Ovary (tissue), 9 donors: ENCODE data around the gene PKN1. TPM values are rescaled to one million over a fixed set of nuclear protein-coding genes. Genes with fewer than 3 reads are reported as not detected.

Experiments
- DNase-seq, 5 donors: peaks; one replicate each; pipeline ENCODE4 v3.0.0-alpha.2; 2019 to 2020
- H3K27ac ChIP-seq, 2 donors: fragments of 200-600 bp; one replicate each; pipeline versions ENCODE4 v1.5.1 to v1.8.0; 2019 to 2022
- H3K27me3 ChIP-seq: fragments of 200-600 bp; one replicate; pipeline ENCODE4 v1.8.0; 2022
- H3K36me3 ChIP-seq: fragments of 200-600 bp; sonication (generic); one replicate; pipeline ENCODE4 v1.5.1; 2019
- H3K4me1 ChIP-seq: one replicate; pipeline ENCODE4 v1.8.1; 2013; ENCODE audit warnings: mild to moderate bottlenecking, moderate library complexity; ENCODE audit not compliant: insufficient read depth
- H3K4me3 ChIP-seq: fragments of 200-600 bp; sonication (generic); one replicate; pipeline ENCODE4 v1.5.1; 2017
- H3K9me3 ChIP-seq, 2 donors: fragments of 200-600 bp in 1 of 2; sonication (generic) in 1 of 2; one replicate each; pipeline versions ENCODE4 v1.5.1 to v1.8.1; 2013 to 2019; ENCODE audit warnings: mild to moderate bottlenecking in 1 of 2, moderate library complexity in 1 of 2
- CTCF ChIP-seq, 3 donors: fragments of 450-650 bp in 2 of 3; fragments of 200-600 bp in 1 of 3; IDR thresholded peaks; one replicate each; pipeline versions ENCODE4 v1.5.1 to v1.8.0; 2016 to 2022; ENCODE audit warnings: antibody characterized with exemption in 3 of 3, mild to moderate bottlenecking in 1 of 3
- EP300 ChIP-seq: sonication (generic); formaldehyde crosslinking; IDR thresholded peaks from one replicate; pipeline ENCODE4 v1.6.1; 2017; ENCODE audit warnings: antibody characterized with exemption
- POLR2A ChIP-seq: fragments of 450-650 bp; IDR thresholded peaks from one replicate; pipeline ENCODE4 v1.6.1; 2017; ENCODE audit warnings: antibody characterized with exemption, mild to moderate bottlenecking, moderate library complexity
- WGBS, 3 donors: extraction: QIAGEN DNeasy Blood & Tissue Kit in 1 of 3; methylation state at CpG; one replicate each; pipeline versions ENCODE4 v1.1.5 to v1.1.7; 2013 to 2017; 5-methylcytosine and 5-hydroxymethylcytosine counted together
- intact Hi-C, 4 donors: fragments of 100-400 bp; cut with DNase I; formaldehyde crosslinking; loops; one replicate each; pipeline versions ENCODE4 v1.11.0 to v1.15.1; 2022 to 2023
- polyA plus RNA-seq, 2 donors: library from polyadenylated mRNA; stranded (reverse); fragments of 200-250 nt in 1 of 2; fragments of 350-450 nt in 1 of 2; fragmentation: Illumina TruSeq in 1 of 2; extraction: RNeasy Lipid Tissue Mini Kit (QIAGEN cat#74804) in 1 of 2; gene quantifications; one replicate each; pipeline ENCODE4 v1.2.3, GENCODE V29; 2013 to 2014
- total RNA-seq, 7 donors: library from RNA; depleted of rRNA in 2 of 7; stranded (reverse); fragments of >200 nt in 2 of 7; fragmentation: NEBNext Ultra II Directional in 3 of 7; extraction: Animal tissue kit (Norgen Biotek cat#: 25700) in 3 of 7; gene quantifications; one replicate each; pipeline versions ENCODE4 v1.1.0 to v1.2.4, GENCODE V29; 2016 to 2023
- donor health status: DM: no; HTN: no; CAD: no; lungs with moderate emphysema.
- donor health status: DM: no; HTN: no; CAD: no.
- donor health status: Bipolar disorder and iron deficiency.
- donor health status: DM: yes; HTN: yes; CAD: no.
- donor health status: DM: no; HTN: no; CAD: no.
- donor health status: DM: yes; HTN: yes; CAD: no.

The PKN1 gene
- total and polyA plus RNA-seq, 9 donors = 16.6 to 128 (median 68.6) TPM

- intact Hi-C loops = loop anchor here in 2 of 4 donors (5.0 kb wide), 3 partner anchors 46 to 261 kb away; no protein-coding TSS in a partner anchor
- no peak for DNase-seq
- TF ChIP-seq POLR2A (no peak), EP300 (no peak), CTCF (IDR thresholded peaks at IDR 0.05) (no peak)
- H3K36me3 ChIP-seq = no peaks in the 10 kb centered on the region
- peaks cover 6% of the 10 kb centered on the region for H3K4me1 ChIP-seq
- H3K4me3 ChIP-seq = no peak overlapping the region
- no peaks in the 10 kb centered on the region for H3K9me3 ChIP-seq
- H3K27ac ChIP-seq = no peak overlapping the region
- no peaks in the 10 kb centered on the region for H3K27me3 ChIP-seq
- 77 to 80% (median 77%) methylated on average over 19 to 20 of the region's 20 CpGs for WGBS, 3 donors
Measured at GRCh38 chr19:14407605-14408484, 25.3 kb upstream of the PKN1 start.

GRCh38 chr19:14408491-14409145, 24.5 kb upstream of the PKN1 start:
- Histone ChIP-seq H3K27ac (no peak overlapping the region), H3K9me3 (no peaks in the 10 kb centered on the region), H3K27me3 (no peaks in the 10 kb centered on the region), H3K4me1 (peaks cover 6% of the 10 kb centered on the region), H3K4me3 (no peak overlapping the region), H3K36me3 (no peaks in the 10 kb centered on the region)
- intact Hi-C loops = loop anchor here in 2 of 4 donors (5.0 kb wide), 3 partner anchors 46 to 261 kb away; no protein-coding TSS in a partner anchor
- WGBS, 3 donors = 65 to 74% (median 68%) methylated on average over 20 of the region's 20 CpGs
- DNase-seq = no peak
- TF ChIP-seq CTCF (IDR thresholded peaks at IDR 0.05) (no peak), EP300 (no peak), POLR2A (no peak)

GRCh38 chr19:14409146-14410023, 23.7 kb upstream of the PKN1 start:
- Histone ChIP-seq H3K4me1 (peaks cover 6% of the 10 kb centered on the region), H3K27me3 (no peaks in the 10 kb centered on the region), H3K9me3 (no peaks in the 10 kb centered on the region), H3K4me3 (no peak overlapping the region), H3K27ac (no peak overlapping the region), H3K36me3 (no peaks in the 10 kb centered on the region)
- no peak for DNase-seq
- WGBS, 3 donors = 85 to 87% (median 85%) methylated on average over 37 to 38 of the region's 38 CpGs
- TF ChIP-seq POLR2A = no peak
- no peak for TF ChIP-seq EP300
- no peak for TF ChIP-seq CTCF (IDR thresholded peaks at IDR 0.05)
- intact Hi-C loops = loop anchor here in 2 of 4 donors (5.0 kb wide), 3 partner anchors 47 to 262 kb away; no protein-coding TSS in a partner anchor
